ENCODE measurements around the gene EXOSC9.

Gene EXOSC9

GRCh38 chr4:121796283-121796682 is 4.8 kb upstream of the EXOSC9 start:
- DNase-seq (ENCODE audit: low read depth) = no peak
- no peak overlapping the region for H3K4me3 ChIP-seq (replicated peaks; ENCODE audit: low read depth, low read length)

GRCh38 chr4:121799208-121799823 is 1.8 kb upstream of the EXOSC9 start:
- DNase-seq (ENCODE audit: low read depth) = no peak
- no peak overlapping the region for H3K4me3 ChIP-seq (replicated peaks; ENCODE audit: low read depth, low read length)
- TF ChIP-seq CTCF (IDR thresholded peaks at IDR 0.05; ENCODE audit: low read length, missing control alignments) = no peak

More at GRCh38 chr4:121796283-121796682, 4.8 kb upstream of the EXOSC9 start:
- TF ChIP-seq CTCF (IDR thresholded peaks at IDR 0.05; ENCODE audit: low read length, missing control alignments) = no peak

GRCh38 chr4:121799867-121800501 is 1.1 kb upstream of the EXOSC9 start:
- no peak overlapping the region for H3K4me3 ChIP-seq (replicated peaks; ENCODE audit: low read depth, low read length)
- DNase-seq (ENCODE audit: low read depth) = no peak
- no peak for TF ChIP-seq CTCF (IDR thresholded peaks at IDR 0.05; ENCODE audit: low read length, missing control alignments)

- H3K4me3 ChIP-seq (replicated peaks; ENCODE audit: low read depth, low read length) = peak overlapping the region; percentile 86
- no peak for DNase-seq (ENCODE audit: low read depth)
- TF ChIP-seq CTCF (IDR thresholded peaks at IDR 0.05; ENCODE audit: low read length, missing control alignments) = no peak
Observed at GRCh38 chr4:121800638-121800960, 524 bp upstream of the EXOSC9 start.

GRCh38 chr4:121801715-121802075 is 572 bp downstream of the EXOSC9 start:
- TF ChIP-seq CTCF (IDR thresholded peaks at IDR 0.05; ENCODE audit: low read length, missing control alignments) = no peak
- no peak for DNase-seq (ENCODE audit: low read depth)
- H3K4me3 ChIP-seq (replicated peaks; ENCODE audit: low read depth, low read length) = peak overlapping the region; percentile 86

- H3K4me3 ChIP-seq (replicated peaks; ENCODE audit: low read depth, low read length) = no peak overlapping the region
- no peak for DNase-seq (ENCODE audit: low read depth)
- no peak for TF ChIP-seq CTCF (IDR thresholded peaks at IDR 0.05; ENCODE audit: low read length, missing control alignments)
Observed at GRCh38 chr4:121806411-121806810, 5.3 kb downstream of the EXOSC9 start.

- no peak overlapping the region for H3K4me3 ChIP-seq (replicated peaks; ENCODE audit: low read depth, low read length)
- DNase-seq (ENCODE audit: low read depth) = no peak
- TF ChIP-seq CTCF (IDR thresholded peaks at IDR 0.05; ENCODE audit: low read length, missing control alignments) = no peak
Observed at GRCh38 chr4:121811122-121811521, 10.0 kb downstream of the EXOSC9 start.

All from fibroblast of pulmonary artery (primary cell).